Neural crest cell (in vitro differentiated cells): ENCODE measurements around the gene SLC9A4. TPM values are rescaled to one million over a fixed set of nuclear protein-coding genes. Genes with fewer than 3 reads are reported as not detected.

Experiments
- DNase-seq: peaks from one replicate; pipeline ENCODE4 v3.0.0; 2021; ENCODE audit warnings: low read depth, mixed read lengths, low spot score
- H3K27ac Mint-ChIP-seq: one replicate; pipeline ENCODE4 v1.8.0; 2021; ENCODE audit warnings: mild to moderate bottlenecking, mixed read lengths; ENCODE audit not compliant: unreplicated experiment
- H3K27me3 Mint-ChIP-seq: 2 replicates; pipeline ENCODE4 v1.8.0; 2021; ENCODE audit warnings: low read depth, mild to moderate bottlenecking, mixed read lengths
- H3K36me3 Mint-ChIP-seq: 2 replicates; pipeline ENCODE4 v1.8.0; 2021; ENCODE audit warnings: low read depth, mild to moderate bottlenecking, mixed read lengths
- H3K4me1 Mint-ChIP-seq: 2 replicates; pipeline ENCODE4 v1.8.0; 2021; ENCODE audit warnings: mixed read lengths
- H3K4me3 Mint-ChIP-seq: one replicate; pipeline ENCODE4 v1.8.0; 2021; ENCODE audit warnings: mild to moderate bottlenecking, mixed read lengths
- H3K9me3 Mint-ChIP-seq: 2 replicates; pipeline ENCODE4 v1.8.0; 2021; ENCODE audit warnings: mixed read lengths
- CTCF ChIP-seq: fragments of 200-600 bp; sonication (generic); conservative IDR thresholded peaks from 2 replicates; pipeline ENCODE4 v1.5.0; 2021; ENCODE audit warnings: antibody characterized with exemption, mild to moderate bottlenecking
- total RNA-seq: library from RNA; stranded (reverse); gene quantifications from 2 replicates; pipeline ENCODE4 v1.2.1, GENCODE V29; 2021

Gene SLC9A4
- total RNA-seq, 1 donor from 2014 or later: not detected

GRCh38 chr2:102436323-102436722 is 36.7 kb upstream of the SLC9A4 start:
- Mint-ChIP-seq H3K36me3 (no peaks in the 10 kb centered on the region), H3K4me3 (no peak overlapping the region), H3K4me1 (no peaks in the 10 kb centered on the region), H3K27ac (no peak overlapping the region), H3K27me3 (peaks cover 2% of the 10 kb centered on the region), H3K9me3 (no peaks in the 10 kb centered on the region)
- no peak for TF ChIP-seq CTCF
- no peak for DNase-seq

- TF ChIP-seq CTCF: no peak
- Mint-ChIP-seq H3K9me3 (no peaks in the 10 kb centered on the region), H3K4me3 (no peak overlapping the region), H3K27ac (no peak overlapping the region), H3K36me3 (no peaks in the 10 kb centered on the region), H3K27me3 (peaks cover 2% of the 10 kb centered on the region), H3K4me1 (no peaks in the 10 kb centered on the region)
- DNase-seq: no peak
These were observed 35.9 kb upstream of the SLC9A4 start for GRCh38 chr2:102437122-102437521.

- Mint-ChIP-seq H3K9me3 (no peaks in the 10 kb centered on the region), H3K27me3 (peaks cover 2% of the 10 kb centered on the region), H3K4me1 (no peaks in the 10 kb centered on the region), H3K27ac (no peak overlapping the region), H3K36me3 (no peaks in the 10 kb centered on the region), H3K4me3 (no peak overlapping the region)
- no peak for TF ChIP-seq CTCF
- DNase-seq: no peak
These were observed 34.9 kb upstream of the SLC9A4 start for GRCh38 chr2:102438111-102438510.

- Mint-ChIP-seq H3K4me1 (no peaks in the 10 kb centered on the region), H3K36me3 (no peaks in the 10 kb centered on the region), H3K27me3 (peaks cover 2% of the 10 kb centered on the region), H3K27ac (no peak overlapping the region), H3K4me3 (no peak overlapping the region), H3K9me3 (no peaks in the 10 kb centered on the region)
- TF ChIP-seq CTCF: no peak
- no peak for DNase-seq
These were observed 34.4 kb upstream of the SLC9A4 start for GRCh38 chr2:102438578-102438977.

- H3K27me3 Mint-ChIP-seq: peaks cover 2% of the 10 kb centered on the region
- no peaks in the 10 kb centered on the region for H3K9me3 Mint-ChIP-seq
- no peaks in the 10 kb centered on the region for H3K4me1 Mint-ChIP-seq
- no peak overlapping the region for H3K27ac Mint-ChIP-seq
- DNase-seq: no peak
- no peak for TF ChIP-seq CTCF
- no peak overlapping the region for H3K4me3 Mint-ChIP-seq
- no peaks in the 10 kb centered on the region for H3K36me3 Mint-ChIP-seq
These were observed 33.8 kb upstream of the SLC9A4 start for GRCh38 chr2:102439065-102439695.
